RCC 7860 (cell line): Measurements from ENCODE around the gene TBC1D1.

Source experiments
- DNase-seq: peaks from one replicate; pipeline ENCODE4 v3.0.0-alpha.2; 2015; ENCODE audit warnings: low spot score
- FAIRE-seq: peaks from 2 replicates; lab custom pipeline; 2012; peaks lifted over from hg19 to GRCh38; lab: Jason Lieb, UNC

The TBC1D1 gene

GRCh38 chr4:38178392-38178995 lies 287.6 kb downstream of the TBC1D1 start:
- FAIRE-seq (no peak), DNase-seq (no peak)

DNA sequence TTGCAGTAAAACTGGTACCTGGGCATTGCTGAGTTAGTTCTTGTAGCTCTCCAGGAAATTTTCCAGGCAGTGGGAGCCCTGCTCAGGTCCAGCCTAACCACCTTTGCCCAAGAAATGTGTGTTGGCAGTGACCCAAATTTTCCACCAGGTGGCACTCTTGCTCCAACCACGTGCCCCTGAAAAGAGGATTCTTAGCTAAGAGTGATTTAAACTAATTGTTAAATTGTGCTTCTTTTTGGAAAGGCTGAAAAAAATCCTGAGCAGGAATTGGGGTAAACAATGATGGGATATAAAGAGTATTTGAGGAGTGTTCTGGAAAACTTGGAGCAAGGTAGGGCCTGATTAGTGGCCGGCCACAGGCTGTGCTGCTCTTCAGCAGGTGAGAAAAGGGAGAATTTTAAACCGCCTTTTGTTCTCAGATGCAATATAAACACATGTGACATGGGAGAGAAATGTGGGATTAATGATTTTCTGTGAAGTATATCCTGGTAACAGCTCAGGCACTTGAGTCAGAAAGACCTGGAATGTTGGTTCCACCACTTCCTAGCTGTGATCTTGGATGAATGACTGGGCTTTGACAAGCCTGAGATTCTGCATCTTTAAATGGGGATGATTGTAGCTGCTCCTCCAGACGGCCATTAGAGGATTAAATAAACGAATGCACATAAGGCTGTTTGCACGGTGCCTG lies 288.9 kb downstream of the TBC1D1 start:
- peak; percentile 60 for DNase-seq
- peak; percentile 30 for FAIRE-seq

GRCh38 chr4:38180456-38180855 lies 289.6 kb downstream of the TBC1D1 start:
- FAIRE-seq (no peak), DNase-seq (no peak)

DNA sequence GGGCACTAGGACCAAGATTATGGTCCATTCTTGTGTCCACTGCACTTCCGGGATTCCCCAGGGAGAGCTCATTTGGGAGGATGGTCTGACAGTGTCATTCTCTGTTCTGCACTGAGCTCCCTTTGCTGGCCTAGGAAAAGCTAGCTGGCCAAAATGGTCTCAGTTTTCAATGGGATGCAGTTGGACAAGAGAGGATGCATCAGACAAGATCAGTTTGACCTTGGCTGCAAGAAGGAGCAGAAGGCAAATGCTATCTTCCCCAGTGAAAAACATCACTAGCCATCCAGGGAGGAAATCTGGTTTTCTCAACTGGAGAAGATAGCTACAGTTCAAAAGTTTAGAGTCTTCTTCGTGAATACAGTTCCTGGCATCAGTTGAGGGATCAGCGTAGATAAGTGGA lies 290.4 kb downstream of the TBC1D1 start:
- FAIRE-seq (no peak), DNase-seq (no peak)

DNA sequence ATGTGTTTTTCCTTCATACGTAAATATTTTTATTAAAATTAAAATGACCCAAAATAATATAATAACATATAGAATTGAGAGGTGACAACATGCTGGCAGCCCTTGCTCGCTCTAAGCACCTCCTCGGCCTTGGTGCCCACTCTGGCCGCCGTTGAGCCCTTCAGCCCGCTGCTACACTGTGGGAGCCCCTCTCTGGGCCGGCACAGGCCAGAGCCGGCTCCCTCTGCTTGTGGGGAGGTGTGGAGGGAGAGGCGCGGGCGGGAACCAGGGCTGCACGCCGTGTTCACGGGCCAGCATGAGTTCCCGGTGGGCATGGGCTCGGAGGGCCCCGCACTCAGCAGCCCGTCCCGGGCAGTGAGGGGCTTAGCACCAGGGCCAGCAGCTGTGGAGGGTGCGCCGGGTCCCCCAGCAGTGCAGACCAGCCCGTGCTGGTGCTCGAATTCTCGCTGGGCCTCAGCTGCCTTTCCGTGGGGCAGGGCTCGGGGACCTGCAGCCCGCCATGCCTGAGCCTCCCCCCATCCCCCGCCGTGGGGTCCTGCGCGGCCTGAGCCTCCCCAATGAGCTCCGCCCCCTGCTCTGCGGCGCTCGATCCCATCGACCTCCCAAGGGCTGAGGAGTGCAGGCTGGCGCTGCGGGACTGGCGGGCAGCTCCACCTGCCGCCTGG lies 291.6 kb downstream of the TBC1D1 start:
- no peak for DNase-seq
- FAIRE-seq = no peak

GRCh38 chr4:38184404-38184803 lies 293.5 kb downstream of the TBC1D1 start:
- DNase-seq (no peak), FAIRE-seq (no peak)

- FAIRE-seq = no peak
- DNase-seq = no peak
Observed at GRCh38 chr4:38185406-38186144, 294.7 kb downstream of the TBC1D1 start.

- FAIRE-seq (no peak), DNase-seq (no peak)
Observed at GRCh38 chr4:38188136-38188535, 297.3 kb downstream of the TBC1D1 start.

- DNase-seq (no peak), FAIRE-seq (no peak)
Observed at GRCh38 chr4:38188631-38189101, 297.8 kb downstream of the TBC1D1 start.
